ENCODE data around the gene UGT3A2. TPM values are rescaled to one million over a fixed set of nuclear protein-coding genes. Genes with fewer than 3 reads are reported as not detected.
"Not testable (repeated sequence)": the region's sequence is repeated elsewhere in the genome, so short reads cannot be mapped to it uniquely, and the experiment has no call there.

Gene UGT3A2
- total and polyA plus RNA-seq, 3 experiments from 2014 or later: 1.1 TPM; not detected in 2

GRCh38 chr5:36029914-36030313, 36.8 kb downstream of the UGT3A2 start:
- no peaks in the 10 kb centered on the region for H3K9me3 ChIP-seq (ENCODE audit: low read length)
- CTCF ChIA-PET: no interaction called here
- Mint-ChIP-seq H3K27ac (no peak overlapping the region), H3K36me3 (no peaks in the 10 kb centered on the region), H3K27me3 (peaks cover 9 to 33% of the 10 kb centered on the region in 2 donors), H3K4me3 (no peak overlapping the region), H3K4me1 (no peaks in the 10 kb centered on the region), H3K9me3 (peaks cover 0 to 6% (median 4%) of the 10 kb centered on the region in 5 donors)
- POLR2A ChIA-PET: no interaction called here
- no peak for DNase-seq
- H3K27ac ChIP-seq (ENCODE audit: low read depth, low read length): no peak overlapping the region
- no peak overlapping the region for H3K4me3 ChIP-seq (ENCODE audit: low read length)
- no peaks in the 10 kb centered on the region for H3K27me3 ChIP-seq (ENCODE audit: insufficient read depth, low read length, poor library complexity, severe bottlenecking)
- H3K4me1 ChIP-seq (ENCODE audit: insufficient read depth, low read length): no peaks in the 10 kb centered on the region
- no peaks in the 10 kb centered on the region for H3K36me3 ChIP-seq (ENCODE audit: insufficient read depth, low read length)

- H3K4me3 Mint-ChIP-seq: no peak overlapping the region
- H3K9me3 Mint-ChIP-seq: peaks cover 0 to 13% (median 8%) of the 10 kb centered on the region in 5 donors
- H3K27me3 ChIP-seq (ENCODE audit: insufficient read depth, low read length, poor library complexity, severe bottlenecking): no peaks in the 10 kb centered on the region
- H3K9me3 ChIP-seq (ENCODE audit: low read length): no peaks in the 10 kb centered on the region
- no peak overlapping the region for H3K27ac ChIP-seq (ENCODE audit: low read depth, low read length)
- no peak overlapping the region for H3K27ac Mint-ChIP-seq
- peaks cover 15 to 39% of the 10 kb centered on the region in 2 donors for H3K27me3 Mint-ChIP-seq
- ChIA-PET POLR2A (no interaction called here), CTCF (no interaction called here)
- no peak for DNase-seq
- no peak overlapping the region for H3K4me3 ChIP-seq (ENCODE audit: low read length)
- no peaks in the 10 kb centered on the region for H3K4me1 Mint-ChIP-seq
- H3K36me3 Mint-ChIP-seq: no peaks in the 10 kb centered on the region
- H3K36me3 ChIP-seq (ENCODE audit: insufficient read depth, low read length): no peaks in the 10 kb centered on the region
- H3K4me1 ChIP-seq (ENCODE audit: insufficient read depth, low read length): no peaks in the 10 kb centered on the region
Observed at GRCh38 chr5:36028816-36029465, 37.7 kb downstream of the UGT3A2 start.

GRCh38 chr5:36027711-36028110, 39.0 kb downstream of the UGT3A2 start:
- H3K36me3 ChIP-seq (ENCODE audit: insufficient read depth, low read length): no peaks in the 10 kb centered on the region
- H3K4me1 Mint-ChIP-seq: no peaks in the 10 kb centered on the region
- H3K27ac ChIP-seq (ENCODE audit: low read depth, low read length): no peak overlapping the region
- peaks cover 17 to 43% of the 10 kb centered on the region in 2 donors for H3K27me3 Mint-ChIP-seq
- DNase-seq: no peak
- H3K4me3 ChIP-seq (ENCODE audit: low read length): no peak overlapping the region
- ChIA-PET POLR2A (no interaction called here), CTCF (no interaction called here)
- no peaks in the 10 kb centered on the region for H3K27me3 ChIP-seq (ENCODE audit: insufficient read depth, low read length, poor library complexity, severe bottlenecking)
- H3K4me3 Mint-ChIP-seq: no peak overlapping the region
- H3K9me3 ChIP-seq (ENCODE audit: low read length): no peaks in the 10 kb centered on the region
- H3K27ac Mint-ChIP-seq: no peak overlapping the region
- no peaks in the 10 kb centered on the region for H3K36me3 Mint-ChIP-seq
- peaks cover 1 to 13% (median 8%) of the 10 kb centered on the region in 5 donors for H3K9me3 Mint-ChIP-seq
- no peaks in the 10 kb centered on the region for H3K4me1 ChIP-seq (ENCODE audit: insufficient read depth, low read length)

- no peak overlapping the region for H3K4me3 Mint-ChIP-seq
- peaks cover 2 to 13% (median 8%) of the 10 kb centered on the region in 5 donors for H3K9me3 Mint-ChIP-seq
- ChIA-PET POLR2A (no interaction called here), CTCF (no interaction called here)
- no peak overlapping the region for H3K27ac ChIP-seq (ENCODE audit: low read depth, low read length)
- H3K4me1 Mint-ChIP-seq: no peaks in the 10 kb centered on the region
- H3K27me3 ChIP-seq (ENCODE audit: insufficient read depth, low read length, poor library complexity, severe bottlenecking): no peaks in the 10 kb centered on the region
- no peaks in the 10 kb centered on the region for H3K36me3 Mint-ChIP-seq
- H3K9me3 ChIP-seq (ENCODE audit: low read length): no peaks in the 10 kb centered on the region
- H3K4me3 ChIP-seq (ENCODE audit: low read length): no peak overlapping the region
- no peaks in the 10 kb centered on the region for H3K36me3 ChIP-seq (ENCODE audit: insufficient read depth, low read length)
- peaks cover 17 to 51% of the 10 kb centered on the region in 2 donors for H3K27me3 Mint-ChIP-seq
- H3K4me1 ChIP-seq (ENCODE audit: insufficient read depth, low read length): no peaks in the 10 kb centered on the region
- H3K27ac Mint-ChIP-seq: no peak overlapping the region
- no peak for DNase-seq
Observed at GRCh38 chr5:36026706-36027465, 39.8 kb downstream of the UGT3A2 start.

- H3K4me1 ChIP-seq (ENCODE audit: insufficient read depth, low read length); CTCF ChIA-PET; H3K4me1 Mint-ChIP-seq; H3K27me3 ChIP-seq (ENCODE audit: insufficient read depth, low read length, poor library complexity, severe bottlenecking); H3K4me3 ChIP-seq (ENCODE audit: low read length); H3K27ac ChIP-seq (ENCODE audit: low read depth, low read length); DNase-seq; POLR2A ChIA-PET; H3K9me3 ChIP-seq (ENCODE audit: low read length); H3K27ac Mint-ChIP-seq; H3K4me3 Mint-ChIP-seq; H3K36me3 Mint-ChIP-seq; H3K36me3 ChIP-seq (ENCODE audit: insufficient read depth, low read length): not testable (repeated sequence)
- Mint-ChIP-seq H3K27me3 (peaks cover 16 to 41% of the 10 kb centered on the region in 2 donors), H3K9me3 (peaks cover 2 to 14% (median 10%) of the 10 kb centered on the region in 5 donors)
Observed at GRCh38 chr5:36022246-36022645, 44.4 kb downstream of the UGT3A2 start.

GRCh38 chr5:36019584-36019983, 47.1 kb downstream of the UGT3A2 start:
- H3K9me3 ChIP-seq (ENCODE audit: low read length); POLR2A ChIA-PET; H3K27ac ChIP-seq (ENCODE audit: low read depth, low read length); H3K4me1 Mint-ChIP-seq; H3K4me1 ChIP-seq (ENCODE audit: insufficient read depth, low read length); H3K27ac Mint-ChIP-seq; H3K4me3 Mint-ChIP-seq; H3K4me3 ChIP-seq (ENCODE audit: low read length); H3K36me3 ChIP-seq (ENCODE audit: insufficient read depth, low read length); CTCF ChIA-PET; DNase-seq; H3K27me3 ChIP-seq (ENCODE audit: insufficient read depth, low read length, poor library complexity, severe bottlenecking): not testable (repeated sequence)
- Mint-ChIP-seq H3K27me3 (peaks cover 13 to 41% of the 10 kb centered on the region in 2 donors), H3K36me3 (peaks cover 0 to 14% (median 0%) of the 10 kb centered on the region in 3 donors), H3K9me3 (peaks cover 5 to 23% (median 20%) of the 10 kb centered on the region in 5 donors)

GRCh38 chr5:36017622-36018021, 49.1 kb downstream of the UGT3A2 start:
- Histone ChIP-seq H3K27me3 (ENCODE audit: insufficient read depth, low read length, poor library complexity, severe bottlenecking) (no peaks in the 10 kb centered on the region), H3K4me1 (ENCODE audit: insufficient read depth, low read length) (no peaks in the 10 kb centered on the region), H3K9me3 (ENCODE audit: low read length) (peaks cover 6% of the 10 kb centered on the region), H3K4me3 (ENCODE audit: low read length) (no peak overlapping the region), H3K27ac (ENCODE audit: low read depth, low read length) (no peak overlapping the region), H3K36me3 (ENCODE audit: insufficient read depth, low read length) (no peaks in the 10 kb centered on the region)
- H3K27me3 Mint-ChIP-seq: peaks cover 9 to 22% of the 10 kb centered on the region in 2 donors
- peaks cover 10 to 34% (median 29%) of the 10 kb centered on the region in 5 donors for H3K9me3 Mint-ChIP-seq
- no peak overlapping the region for H3K27ac Mint-ChIP-seq
- peaks cover 0 to 22% (median 0%) of the 10 kb centered on the region in 3 donors for H3K36me3 Mint-ChIP-seq
- no peaks in the 10 kb centered on the region for H3K4me1 Mint-ChIP-seq
- DNase-seq: no peak
- POLR2A ChIA-PET: no interaction called here
- H3K4me3 Mint-ChIP-seq: no peak overlapping the region
- CTCF ChIA-PET: no interaction called here

GRCh38 chr5:36017004-36017403, 49.7 kb downstream of the UGT3A2 start:
- ChIA-PET CTCF (no interaction called here), POLR2A (no interaction called here)
- no peak overlapping the region for H3K4me3 ChIP-seq (ENCODE audit: low read length)
- peaks cover 9 to 16% of the 10 kb centered on the region in 2 donors for H3K27me3 Mint-ChIP-seq
- H3K4me3 Mint-ChIP-seq: no peak overlapping the region
- H3K9me3 Mint-ChIP-seq: peaks cover 11 to 36% (median 30%) of the 10 kb centered on the region in 5 donors
- no peaks in the 10 kb centered on the region for H3K4me1 ChIP-seq (ENCODE audit: insufficient read depth, low read length)
- no peaks in the 10 kb centered on the region for H3K4me1 Mint-ChIP-seq
- H3K27ac ChIP-seq (ENCODE audit: low read depth, low read length): no peak overlapping the region
- H3K27ac Mint-ChIP-seq: no peak overlapping the region
- peaks cover 0 to 24% (median 0%) of the 10 kb centered on the region in 3 donors for H3K36me3 Mint-ChIP-seq
- H3K9me3 ChIP-seq (ENCODE audit: low read length): peaks cover 6% of the 10 kb centered on the region
- H3K27me3 ChIP-seq (ENCODE audit: insufficient read depth, low read length, poor library complexity, severe bottlenecking): no peaks in the 10 kb centered on the region
- no peak for DNase-seq
- H3K36me3 ChIP-seq (ENCODE audit: insufficient read depth, low read length): no peaks in the 10 kb centered on the region

All from CD8-positive, alpha-beta memory T cell (primary cell).